Measurements from ENCODE around the gene TMCO6.

- TF ChIP-seq CTCF (IDR thresholded peaks at IDR 0.05; ENCODE audit: borderline replicate concordance, extremely low read depth, low read length, poor library complexity, severe bottlenecking) (no peak), EZH2 (IDR thresholded peaks at IDR 0.05; ENCODE audit: borderline replicate concordance, low read depth, low read length, severe bottlenecking) (no peak)
Measured at GRCh38 chr5:140600096-140600495, 39.2 kb upstream of the TMCO6 start.
